GM10248 (cell line): ENCODE data around the gene KCNK13.
A peak's percentile ranks its signal among the peaks of the same experiment; 100 is the strongest.
"Not testable (repeated sequence)": the region's sequence is repeated elsewhere in the genome, so short reads cannot be mapped to it uniquely, and the experiment has no call there.

ENCODE experiments used
- CTCF ChIA-PET: fragments of 300-600 bp; sonication (Branson Sonifier 250); formaldehyde crosslinking; extraction: SDS; loops from one replicate; lab custom pipeline; 2021; ENCODE audit warnings: antibody characterized with exemption; lab: Yijun Ruan, JAX
- POLR2A ChIA-PET: fragments of 350-650 bp; sonication (Branson Sonifier 250); formaldehyde crosslinking; extraction: SDS; loops from one replicate; lab custom pipeline; 2020; ENCODE audit warnings: antibody characterized with exemption; lab: Yijun Ruan, JAX
- DNase-seq: peaks from one replicate; pipeline ENCODE4 v3.0.0; 2012; ENCODE audit errors: extremely low spot score
- TF ChIP-seq, protein P1 (sequence below): IDR thresholded peaks from 2 replicates; pipeline ENCODE4 v1.5.1; 2012; ENCODE audit warnings: mild to moderate bottlenecking, low read depth; ENCODE audit errors: extremely low read depth, missing control alignments, control extremely low read depth

Gene KCNK13

DNA sequence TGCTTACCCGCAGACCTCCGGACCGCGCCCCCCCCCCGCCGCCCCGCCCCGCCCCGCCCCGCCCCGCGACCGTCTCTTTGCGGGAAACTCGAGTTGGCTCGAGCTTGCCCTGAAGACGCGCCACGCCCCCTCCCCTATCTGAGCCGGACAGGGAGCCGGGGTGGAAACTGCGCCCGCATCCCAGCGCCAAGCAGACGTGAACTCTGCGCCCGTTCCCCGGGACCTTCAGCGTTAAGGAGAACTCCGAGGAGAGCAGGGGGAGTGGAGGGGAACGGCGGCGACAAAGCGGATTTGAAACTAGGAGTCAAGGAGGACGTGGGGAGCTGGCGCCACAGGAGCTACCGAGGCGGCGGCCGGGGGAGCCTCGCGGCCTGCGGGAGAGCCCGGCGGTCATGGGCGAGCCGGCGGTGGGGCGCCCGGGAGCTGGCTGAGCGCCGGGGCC lies at the start of gene KCNK13:
KCNK13 (plus strand) TSS at position 310 of the 442 bp plus-strand sequence. CDS start 212 bp downstream, outside the sequence.
- ChIA-PET CTCF (interaction anchor here (1.2 to 2.0 kb wide), 3 partner anchors 54 to 123 kb away, joined by 3 to 10 read pairs (median 6); no protein-coding TSS in a partner anchor), POLR2A (interaction anchor here (0.6 kb wide), 1 partner anchor 197 kb away, joined by 5 read pairs; no protein-coding TSS in a partner anchor)
- peak; percentile 44 for DNase-seq
- TF ChIP-seq, protein P1, sequence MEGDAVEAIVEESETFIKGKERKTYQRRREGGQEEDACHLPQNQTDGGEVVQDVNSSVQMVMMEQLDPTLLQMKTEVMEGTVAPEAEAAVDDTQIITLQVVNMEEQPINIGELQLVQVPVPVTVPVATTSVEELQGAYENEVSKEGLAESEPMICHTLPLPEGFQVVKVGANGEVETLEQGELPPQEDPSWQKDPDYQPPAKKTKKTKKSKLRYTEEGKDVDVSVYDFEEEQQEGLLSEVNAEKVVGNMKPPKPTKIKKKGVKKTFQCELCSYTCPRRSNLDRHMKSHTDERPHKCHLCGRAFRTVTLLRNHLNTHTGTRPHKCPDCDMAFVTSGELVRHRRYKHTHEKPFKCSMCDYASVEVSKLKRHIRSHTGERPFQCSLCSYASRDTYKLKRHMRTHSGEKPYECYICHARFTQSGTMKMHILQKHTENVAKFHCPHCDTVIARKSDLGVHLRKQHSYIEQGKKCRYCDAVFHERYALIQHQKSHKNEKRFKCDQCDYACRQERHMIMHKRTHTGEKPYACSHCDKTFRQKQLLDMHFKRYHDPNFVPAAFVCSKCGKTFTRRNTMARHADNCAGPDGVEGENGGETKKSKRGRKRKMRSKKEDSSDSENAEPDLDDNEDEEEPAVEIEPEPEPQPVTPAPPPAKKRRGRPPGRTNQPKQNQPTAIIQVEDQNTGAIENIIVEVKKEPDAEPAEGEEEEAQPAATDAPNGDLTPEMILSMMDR: no peak

- ChIA-PET CTCF (interaction anchor here (0.9 to 1.8 kb wide), 3 partner anchors 9 to 39 kb away, joined by 4 to 5 read pairs (median 5); no protein-coding TSS in a partner anchor), POLR2A (no interaction called here)
- TF ChIP-seq, protein P1: no peak
- DNase-seq: no peak
These were observed 44.4 kb upstream of the KCNK13 start for GRCh38 chr14:90017371-90017770.

DNA sequence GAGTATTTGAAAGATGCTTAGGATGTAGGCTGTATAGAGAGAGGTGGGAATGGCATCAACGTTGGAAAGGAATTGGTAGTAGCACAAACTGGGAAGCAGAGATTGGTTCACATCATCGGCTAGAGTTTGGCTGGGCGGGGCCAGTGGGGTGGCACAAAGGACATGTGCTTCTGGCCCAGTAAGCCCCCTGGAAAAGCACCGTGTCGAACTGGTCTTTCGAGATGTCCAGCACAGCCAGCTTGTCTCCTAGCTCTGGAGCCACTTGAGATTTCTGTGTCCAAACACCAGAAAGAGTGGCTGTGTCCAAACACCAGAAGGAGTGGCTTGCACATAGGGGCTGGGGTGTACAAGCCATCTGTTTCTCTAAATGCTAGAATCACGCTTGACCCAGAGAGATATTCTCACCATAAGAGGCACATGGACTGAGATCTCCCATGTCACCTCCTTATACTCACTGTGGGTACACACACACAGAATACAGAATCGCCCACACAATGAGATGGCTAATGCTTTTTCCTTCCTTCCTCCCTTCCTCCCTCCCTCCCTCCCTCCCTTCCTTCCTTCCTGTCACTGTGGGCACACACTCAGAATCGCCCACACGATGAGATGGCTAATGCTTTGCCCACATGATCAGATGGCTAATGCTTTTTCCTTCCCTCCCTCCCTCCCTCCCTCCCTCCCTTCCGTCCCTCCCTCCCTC lies 41.8 kb upstream of the KCNK13 start:
- TF ChIP-seq, protein P1: no peak
- ChIA-PET POLR2A (no interaction called here), CTCF (interaction anchor here (1.7 kb wide), 2 partner anchors 20 to 47 kb away, joined by 4 to 5 read pairs; no protein-coding TSS in a partner anchor)
- DNase-seq: no peak

DNA sequence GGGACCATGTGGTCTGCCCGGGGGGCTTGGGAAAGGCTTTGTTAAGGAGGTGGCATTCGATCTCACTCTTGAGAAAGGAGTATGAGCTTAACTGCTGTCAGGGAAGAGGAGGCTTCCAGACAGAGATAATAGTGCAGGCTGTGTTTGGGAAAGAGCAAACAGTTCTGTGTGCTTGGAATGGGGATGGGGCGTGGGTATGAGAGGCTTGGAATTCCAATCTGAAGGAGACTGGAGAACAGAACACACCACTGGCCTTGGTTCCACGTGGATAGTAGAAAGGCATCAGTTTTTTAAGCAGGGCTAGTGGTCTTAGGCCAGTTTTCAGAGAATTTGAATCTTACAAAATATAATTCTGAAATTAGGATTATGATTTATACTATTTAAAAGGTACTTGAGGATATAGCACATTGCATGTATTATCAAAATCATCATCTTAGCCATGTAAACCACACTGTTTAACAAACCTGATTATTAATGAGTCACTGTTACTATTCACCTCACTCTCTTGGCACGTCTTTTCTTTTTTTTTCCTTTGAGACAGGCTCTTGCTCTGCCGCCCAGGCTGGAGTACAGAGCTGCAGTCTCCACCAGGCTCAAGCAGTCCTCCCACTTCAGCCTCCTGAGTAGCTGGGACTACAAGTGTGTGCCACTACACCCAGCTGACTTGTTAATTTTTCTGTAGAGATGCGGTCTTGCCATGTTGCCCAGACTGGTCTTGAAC lies 38.5 kb upstream of the KCNK13 start:
- CTCF ChIA-PET: no interaction called here
- POLR2A ChIA-PET: no interaction called here
- TF ChIP-seq, protein P1: no peak
- DNase-seq: no peak

- TF ChIP-seq, protein P1: no peak
- no peak for DNase-seq
- ChIA-PET POLR2A (no interaction called here), CTCF (interaction anchor here (1.0 kb wide), 1 partner anchor 10 kb away, joined by 4 read pairs; no protein-coding TSS in a partner anchor)
These were observed 36.9 kb upstream of the KCNK13 start for GRCh38 chr14:90024910-90025309.

DNA sequence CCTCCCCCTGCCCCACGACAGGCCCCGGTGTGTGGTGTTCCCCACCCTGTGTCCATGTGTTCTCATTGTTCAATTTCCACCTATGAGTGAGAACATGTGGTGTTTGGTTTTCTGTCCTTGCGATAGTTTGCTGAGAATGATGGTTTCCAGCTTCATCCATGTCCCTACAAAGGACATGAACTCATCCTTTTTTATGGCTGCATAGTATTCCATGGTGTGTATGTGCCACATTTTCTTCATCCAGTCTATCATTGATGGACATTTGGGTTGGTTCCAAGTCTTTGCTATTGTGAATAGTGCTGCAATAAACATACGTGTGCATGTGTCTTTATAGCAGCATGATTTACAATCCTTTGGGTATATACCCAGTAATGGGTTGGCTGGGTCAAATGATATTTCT lies 35.2 kb upstream of the KCNK13 start:
- DNase-seq, CTCF ChIA-PET, POLR2A ChIA-PET: not testable (repeated sequence)
